B cell (primary cell): ENCODE results near the gene FCRL2. TPM values are rescaled to one million over a fixed set of nuclear protein-coding genes. Genes with fewer than 3 reads are reported as not detected.

Source experiments
- ATAC-seq: fragments of 200-7000 bp; cut with Tn5 transposase; one replicate; pipeline ENCODE4 v1.10.0; 2021; ENCODE audit warnings: low read depth, mild to moderate bottlenecking, moderate number of reproducible peaks, moderate library complexity
- CTCF ChIA-PET: fragments of 350-600 bp; sonication (Branson Sonifier 250); formaldehyde crosslinking; loops from one replicate; lab custom pipeline; 2021; ENCODE audit warnings: antibody characterized with exemption, inconsistent platforms; lab: Charles Lee
- POLR2A ChIA-PET: fragments of 350-600 bp; sonication (Branson Sonifier 250); formaldehyde crosslinking; loops from one replicate; lab custom pipeline; 2021; ENCODE audit warnings: antibody characterized with exemption; lab: Charles Lee
- DNase-seq: peaks from one replicate; pipeline ENCODE4 v3.0.0; 2013
- H2AFZ ChIP-seq: 2 replicates; pipeline ENCODE4 v1.6.1; 2012; ENCODE audit warnings: mild to moderate bottlenecking, low read depth, low read length; ENCODE audit not compliant: insufficient read depth, poor library complexity, severe bottlenecking
- H3K27ac ChIP-seq, 2 donors: 1 replicate in 1 of 2; 2 replicates in 1 of 2; pipeline ENCODE4 v1.5.1; 2012 to 2013; ENCODE audit warnings: low read length in 2 of 2, mild to moderate bottlenecking in 2 of 2, moderate library complexity in 1 of 2
- H3K27me3 ChIP-seq, 4 experiments: fragments of 200-600 bp in 1 of 4; sonication (generic) in 1 of 4; replicated peaks in 1 of 4; 1 replicate in 2 of 4; 2 replicates in 2 of 4; pipeline versions ENCODE4 v1.6.1 to v1.7.0; 2013 to 2016; ENCODE audit warnings: low read length in 3 of 4, mild to moderate bottlenecking in 2 of 4, mixed read lengths in 1 of 4, moderate library complexity in 1 of 4; ENCODE audit not compliant: insufficient read depth in 4 of 4, control insufficient read depth in 3 of 4; ENCODE audit errors: control extremely low read depth in 1 of 4
- H3K36me3 ChIP-seq, 2 experiments: replicated peaks in 1 of 2; 1 replicate in 1 of 2; 2 replicates in 1 of 2; pipeline versions ENCODE4 v1.6.1 to v1.7.1; 2013; ENCODE audit warnings: low read length in 1 of 2; ENCODE audit not compliant: insufficient read depth in 2 of 2, control insufficient read depth in 1 of 2; ENCODE audit errors: control extremely low read depth in 1 of 2, extremely low read depth in 1 of 2
- H3K4me1 ChIP-seq, 2 donors: fragments of 200-600 bp in 1 of 2; sonication (generic) in 1 of 2; 1 replicate in 1 of 2; 2 replicates in 1 of 2; pipeline versions ENCODE4 v1.5.1 to v1.6.1; 2013 to 2017; ENCODE audit warnings: low read length in 2 of 2; ENCODE audit not compliant: control insufficient read depth in 2 of 2, insufficient read depth in 2 of 2
- H3K4me2 ChIP-seq: replicated peaks from 2 replicates; pipeline ENCODE3; 2012; ENCODE audit warnings: mild to moderate bottlenecking, low read depth, low read length; ENCODE audit not compliant: poor library complexity, severe bottlenecking
- H3K4me3 ChIP-seq, 5 experiments: fragments of 200-600 bp in 1 of 5; sonication (generic) in 1 of 5; 1 replicate in 3 of 5; 2 replicates in 2 of 5; pipeline versions ENCODE4 v1.5.1 to v1.7.0; 2011 to 2016; ENCODE audit warnings: low read length in 4 of 5, mild to moderate bottlenecking in 4 of 5, low read depth in 2 of 5, control low read depth in 1 of 5, moderate library complexity in 1 of 5; ENCODE audit not compliant: insufficient read depth in 1 of 5; ENCODE audit errors: control extremely low read depth in 1 of 5, extremely low read depth in 1 of 5
- H3K79me2 ChIP-seq: fragments of 200-600 bp; sonication (generic); one replicate; pipeline ENCODE4 v1.6.0; 2016; ENCODE audit warnings: low read length; ENCODE audit not compliant: control insufficient read depth, insufficient read depth
- H3K9ac ChIP-seq: fragments of 200-600 bp; sonication (generic); 2 replicates; pipeline ENCODE4 v1.6.1; 2017; ENCODE audit warnings: mild to moderate bottlenecking, low read length, moderate library complexity
- H3K9me3 ChIP-seq, 3 donors: one replicate each; pipeline versions ENCODE4 v1.6.1 to v1.7.1; 2013; ENCODE audit warnings: low read length in 2 of 3; ENCODE audit not compliant: control insufficient read depth in 2 of 3, insufficient read depth in 1 of 3; ENCODE audit errors: control extremely low read depth in 1 of 3
- H4K20me1 ChIP-seq: 2 replicates; pipeline ENCODE4 v1.6.0; 2012; ENCODE audit warnings: mild to moderate bottlenecking, low read length; ENCODE audit not compliant: insufficient read depth, control insufficient read depth, poor library complexity, severe bottlenecking
- H3K27ac Mint-ChIP-seq: one replicate; pipeline ENCODE4 v1.8.0; 2021; ENCODE audit warnings: mixed read lengths
- H3K27me3 Mint-ChIP-seq: one replicate; pipeline ENCODE4 v1.8.0; 2021; ENCODE audit warnings: mixed read lengths
- H3K4me1 Mint-ChIP-seq: one replicate; pipeline ENCODE4 v1.8.0; 2021; ENCODE audit warnings: mixed read lengths
- H3K4me3 Mint-ChIP-seq: one replicate; pipeline ENCODE4 v1.8.0; 2021; ENCODE audit warnings: mixed read lengths
- H3K9me3 Mint-ChIP-seq: one replicate; pipeline ENCODE4 v1.8.0; 2022; ENCODE audit warnings: mixed read lengths; ENCODE audit not compliant: insufficient read depth
- EZH2 ChIP-seq: IDR thresholded peaks from 2 replicates; pipeline ENCODE4 v1.6.1; 2012; ENCODE audit warnings: borderline replicate concordance, low read depth, mild to moderate bottlenecking, moderate library complexity, low read length; ENCODE audit not compliant: insufficient read depth, poor library complexity, severe bottlenecking
- whole genome bisulfite sequencing: methylation state at CpG from one replicate; pipeline ENCODE4 v1.1.5; 2013; ENCODE audit warnings: missing lambda C conversion rate; ENCODE audit not compliant: insufficient coverage; 5-methylcytosine and 5-hydroxymethylcytosine counted together
- intact Hi-C: fragments of 100-400 bp; cut with micrococcal nuclease; formaldehyde crosslinking; loops from one replicate; pipeline ENCODE4 v1.10.0; 2022
- polyA plus RNA-seq: library from polyadenylated mRNA; depleted of rRNA; stranded (reverse); fragments of >200 nt; gene quantifications from 2 replicates; pipeline ENCODE4 v1.2.3, GENCODE V29; 2012
- total RNA-seq, 2 donors: library from RNA; stranded (reverse); fragments of 120-200 nt in 1 of 2; gene quantifications; 1 replicate in 1 of 2; 2 replicates in 1 of 2; pipeline versions ENCODE4 v1.2.3 to v1.2.4, GENCODE V29; 2013 to 2022
- TF ChIP-seq, protein P1 (sequence below): fragments of 200-600 bp; IDR thresholded peaks from one replicate; pipeline ENCODE4 v1.8.0; 2022; ENCODE audit warnings: antibody characterized with exemption, mild to moderate bottlenecking

FCRL2 gene
- total and polyA plus RNA-seq, 2 donors (not counting 1 experiment from before 2014, with no cell fraction given), result 78.3 to 184 TPM

DNA sequence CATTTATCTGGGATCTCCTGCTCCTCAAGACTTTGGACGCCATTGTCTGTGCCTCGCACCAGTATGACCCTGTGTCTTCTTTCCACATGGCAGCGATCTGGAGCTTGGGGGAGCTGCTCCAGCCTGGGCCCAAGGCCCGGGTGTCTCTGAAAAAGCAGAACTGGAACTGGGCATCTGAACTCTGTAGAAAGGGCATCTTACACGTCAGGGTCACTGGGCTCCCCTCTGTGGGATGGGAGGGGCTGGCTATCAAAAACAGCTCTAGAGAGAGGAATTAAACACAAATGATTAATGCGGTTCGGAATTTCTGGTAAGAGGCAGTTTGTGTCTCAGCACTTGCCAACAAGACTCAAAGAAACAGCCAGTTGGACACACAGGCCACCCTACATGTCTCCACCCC is 26.9 kb upstream of the FCRL2 start:
- POLR2A ChIA-PET, result interaction anchor here (0.8 to 1.6 kb wide), 7 partner anchors 9 to 77 kb away, joined by 3 to 5 read pairs (median 3); no protein-coding TSS in a partner anchor
- H3K4me3 Mint-ChIP-seq, result peak overlapping the region; percentile 77

DNA sequence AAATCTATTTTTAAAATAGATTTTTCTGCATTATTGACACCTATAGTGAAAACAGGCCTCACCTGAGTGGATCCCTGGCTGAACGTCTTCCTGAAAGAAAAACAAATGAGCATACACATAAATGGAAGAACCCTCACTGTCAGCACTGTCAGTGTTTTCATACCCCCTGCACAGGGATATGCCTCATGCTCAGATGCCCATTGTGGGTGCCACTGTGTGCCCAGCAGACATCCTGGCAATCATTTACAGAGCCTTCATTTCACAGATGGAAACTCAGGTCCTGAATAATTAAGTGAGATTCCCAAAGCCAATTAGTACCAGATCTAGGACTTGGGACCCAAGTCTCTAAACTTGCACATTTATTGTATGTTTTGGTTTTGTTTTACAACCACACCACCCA is 23.1 kb upstream of the FCRL2 start:
- ChIA-PET CTCF (no interaction called here), POLR2A (no interaction called here)
- no peak overlapping the region for H3K9ac ChIP-seq
- no peak overlapping the region for H3K27ac ChIP-seq
- H2AFZ ChIP-seq, result no peak overlapping the region
- Mint-ChIP-seq H3K4me3 (no peak overlapping the region), H3K27me3 (no peaks in the 10 kb centered on the region), H3K9me3 (no peaks in the 10 kb centered on the region), H3K4me1 (peaks cover 69% of the 10 kb centered on the region), H3K27ac (peak overlapping the region; percentile 80)
- no peak for ATAC-seq
- no peaks in the 10 kb centered on the region for H3K27me3 ChIP-seq
- H3K36me3 ChIP-seq, result peaks cover 6 to 81% of the 10 kb centered on the region in 2 experiments
- H4K20me1 ChIP-seq, result peaks cover 59% of the 10 kb centered on the region
- no peak overlapping the region for H3K4me2 ChIP-seq
- no peak for DNase-seq
- H3K4me1 ChIP-seq, result peaks cover 41 to 53% of the 10 kb centered on the region in 2 donors
- no peak for TF ChIP-seq EZH2
- TF ChIP-seq, protein P1, sequence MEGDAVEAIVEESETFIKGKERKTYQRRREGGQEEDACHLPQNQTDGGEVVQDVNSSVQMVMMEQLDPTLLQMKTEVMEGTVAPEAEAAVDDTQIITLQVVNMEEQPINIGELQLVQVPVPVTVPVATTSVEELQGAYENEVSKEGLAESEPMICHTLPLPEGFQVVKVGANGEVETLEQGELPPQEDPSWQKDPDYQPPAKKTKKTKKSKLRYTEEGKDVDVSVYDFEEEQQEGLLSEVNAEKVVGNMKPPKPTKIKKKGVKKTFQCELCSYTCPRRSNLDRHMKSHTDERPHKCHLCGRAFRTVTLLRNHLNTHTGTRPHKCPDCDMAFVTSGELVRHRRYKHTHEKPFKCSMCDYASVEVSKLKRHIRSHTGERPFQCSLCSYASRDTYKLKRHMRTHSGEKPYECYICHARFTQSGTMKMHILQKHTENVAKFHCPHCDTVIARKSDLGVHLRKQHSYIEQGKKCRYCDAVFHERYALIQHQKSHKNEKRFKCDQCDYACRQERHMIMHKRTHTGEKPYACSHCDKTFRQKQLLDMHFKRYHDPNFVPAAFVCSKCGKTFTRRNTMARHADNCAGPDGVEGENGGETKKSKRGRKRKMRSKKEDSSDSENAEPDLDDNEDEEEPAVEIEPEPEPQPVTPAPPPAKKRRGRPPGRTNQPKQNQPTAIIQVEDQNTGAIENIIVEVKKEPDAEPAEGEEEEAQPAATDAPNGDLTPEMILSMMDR, result no peak
- no peak overlapping the region for H3K4me3 ChIP-seq
- peaks cover 0 to 2% (median 0%) of the 10 kb centered on the region in 3 donors for H3K9me3 ChIP-seq
- WGBS, result 67% methylated on average over 1 of the region's 1 CpG
- intact Hi-C loops, result no loop called here
- H3K79me2 ChIP-seq, result peaks cover 76% of the 10 kb centered on the region

More for the DNA sequence above, 26.9 kb upstream of the FCRL2 start:
- H3K4me1 ChIP-seq, result peaks cover 60 to 76% of the 10 kb centered on the region in 2 donors
- Mint-ChIP-seq H3K27me3 (no peaks in the 10 kb centered on the region), H3K9me3 (no peaks in the 10 kb centered on the region), H3K4me1 (peaks cover 91% of the 10 kb centered on the region), H3K27ac (peak overlapping the region; percentile 90)
- peaks cover 74% of the 10 kb centered on the region for H3K79me2 ChIP-seq
- 70% methylated on average over 4 of the region's 7 CpGs for WGBS
- peak; percentile 23 for ATAC-seq
- no peaks in the 10 kb centered on the region for H3K27me3 ChIP-seq
- H3K27ac ChIP-seq, result peak overlapping the region; percentile 50 to 83
- no peak overlapping the region for H2AFZ ChIP-seq
- H4K20me1 ChIP-seq, result peaks cover 52% of the 10 kb centered on the region
- peak; percentile 47 for DNase-seq
- H3K4me2 ChIP-seq, result peak overlapping the region; percentile 55
- CTCF ChIA-PET, result interaction anchor here (0.8 to 6.8 kb wide), 12 partner anchors 11 to 435 kb away, joined by 3 to 66 read pairs (median 5); partner anchors contain the start of gene FCRL1
- peak overlapping the region in 1 of 5 experiments; percentile 28 for H3K4me3 ChIP-seq
- intact Hi-C loops, result loop anchor here (1.0 kb wide), 1 partner anchor 9 kb away; no protein-coding TSS in a partner anchor
- H3K9me3 ChIP-seq, result no peaks in the 10 kb centered on the region
- no peak overlapping the region for H3K9ac ChIP-seq
- TF ChIP-seq, protein P1, result no peak
- no peak for TF ChIP-seq EZH2
- H3K36me3 ChIP-seq, result peaks cover 2 to 81% of the 10 kb centered on the region in 2 experiments
